Measurements from ENCODE around the gene COL4A6. TPM values are rescaled to one million over a fixed set of nuclear protein-coding genes. Genes with fewer than 3 reads are reported as not detected.
A peak's percentile ranks its signal among the peaks of the same experiment; 100 is the strongest.

Gene COL4A6
- total RNA-seq, 1 donor from 2014 or later: 1.2 TPM

DNA sequence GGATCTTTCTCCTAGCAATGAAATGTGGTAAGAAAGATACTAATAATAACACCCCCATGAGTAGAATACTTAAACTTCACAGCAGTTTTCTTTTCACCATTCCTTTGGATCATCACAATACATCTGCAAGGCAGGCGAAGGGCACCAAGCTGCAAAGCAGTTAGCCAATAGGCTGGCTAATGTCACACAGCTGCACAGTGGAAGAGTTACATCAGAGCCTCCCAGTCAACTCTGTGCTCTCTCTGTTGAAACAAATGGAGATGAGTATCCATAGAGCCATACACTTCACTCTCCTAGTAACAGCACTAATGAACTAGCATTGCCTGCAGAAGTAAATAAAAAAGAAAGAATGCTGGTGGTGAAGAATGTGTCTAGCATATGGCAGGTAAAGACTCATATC, 207.6 kb downstream of the COL4A6 start:
- intact Hi-C loops (cut with DNase I): no loop called here

DNA sequence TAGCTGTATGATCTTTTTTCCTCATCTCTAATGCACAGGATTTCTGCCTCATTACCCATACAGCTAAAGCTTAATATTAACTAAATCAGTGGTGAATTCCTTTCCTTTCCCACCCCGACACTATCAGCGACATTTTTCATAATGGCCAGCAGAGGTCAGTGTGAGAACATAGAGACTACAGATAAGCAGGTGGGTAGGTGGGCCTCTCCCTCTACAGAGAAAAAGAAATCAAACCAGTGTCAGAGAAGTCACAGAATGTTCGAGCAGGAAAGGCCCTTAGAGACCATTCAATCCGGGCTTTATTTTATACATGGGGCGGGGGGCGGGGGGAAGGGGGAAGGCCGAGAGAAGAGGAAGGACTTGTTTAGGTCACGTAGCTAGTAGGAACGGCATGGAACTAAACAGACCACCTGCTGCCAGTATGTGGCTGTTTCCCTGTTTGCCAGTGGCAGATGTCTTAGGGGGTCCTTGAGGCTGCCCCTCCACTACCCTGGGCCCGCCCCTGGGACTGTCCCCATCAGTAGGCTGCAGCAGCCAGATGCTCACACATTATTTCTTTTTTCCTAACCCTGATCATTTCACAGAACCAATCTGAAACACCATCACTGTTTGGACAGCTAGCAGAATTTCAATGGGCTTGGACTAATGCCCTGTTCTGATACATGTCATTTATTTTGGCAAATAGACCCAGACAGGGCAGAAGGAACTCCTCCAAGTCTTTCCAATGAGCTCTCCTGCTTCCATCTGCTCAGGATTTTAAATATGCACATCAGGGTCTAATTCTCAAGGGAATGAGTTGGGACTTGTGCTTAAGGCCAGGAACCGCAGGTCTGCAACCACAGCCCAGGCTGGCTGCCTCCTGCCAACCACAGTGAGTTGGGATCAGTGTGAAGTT, 213.2 kb downstream of the COL4A6 start:
- intact Hi-C loops (cut with DNase I): no loop called here

More for the DNA sequence above, 207.6 kb downstream of the COL4A6 start:
- no peak for DNase-seq (ENCODE audit: low spot score)
- peak; percentile 60 for ATAC-seq

DNA sequence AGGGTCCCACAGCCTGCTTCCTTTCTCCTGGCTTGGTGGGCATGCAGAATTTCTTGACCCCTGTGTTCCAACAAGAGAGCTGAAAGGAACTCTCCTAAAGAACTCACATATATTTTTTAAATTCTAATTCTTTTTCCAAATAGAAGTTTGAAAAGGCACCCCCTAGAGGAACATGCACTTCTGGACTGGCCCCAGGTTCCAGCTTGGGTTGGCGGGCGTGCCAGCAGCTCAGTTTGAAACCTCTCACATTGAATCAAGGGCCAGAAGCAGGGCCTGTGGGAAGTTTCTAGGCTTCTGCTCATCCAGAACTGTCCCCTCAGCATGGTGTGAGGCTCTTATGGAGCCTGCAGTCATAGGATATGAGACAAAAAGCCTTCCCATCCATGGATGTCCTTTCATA, 214.0 kb downstream of the COL4A6 start:
- DNase-seq (ENCODE audit: low spot score) (no peak), ATAC-seq (no peak)
- intact Hi-C loops (cut with DNase I): no loop called here

More for the DNA sequence above, 213.2 kb downstream of the COL4A6 start:
- no peak for DNase-seq (ENCODE audit: low spot score)
- ATAC-seq: peak; percentile 62

DNA sequence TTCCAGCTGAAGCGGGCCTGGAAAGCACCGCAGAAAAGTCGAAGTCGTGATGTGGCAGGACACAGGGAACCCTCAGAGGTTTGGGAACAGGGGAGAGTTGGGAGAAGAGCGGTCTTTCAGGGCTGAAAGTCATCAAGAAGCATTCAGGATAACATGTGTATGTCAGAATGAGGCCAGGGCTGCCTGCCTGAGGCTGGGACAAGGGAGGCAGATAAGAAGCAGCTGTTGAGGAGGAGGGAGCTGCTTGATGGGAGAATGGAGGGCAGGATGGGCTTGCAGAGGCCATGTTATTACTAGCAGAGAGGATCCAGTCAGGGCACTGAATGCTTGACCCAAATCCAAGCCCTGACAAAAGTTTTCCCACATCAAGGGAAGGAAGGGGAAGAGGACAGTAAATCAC, 214.6 kb downstream of the COL4A6 start:
- intact Hi-C loops (cut with DNase I): no loop called here
- DNase-seq (ENCODE audit: low spot score) (no peak), ATAC-seq (no peak)

DNA sequence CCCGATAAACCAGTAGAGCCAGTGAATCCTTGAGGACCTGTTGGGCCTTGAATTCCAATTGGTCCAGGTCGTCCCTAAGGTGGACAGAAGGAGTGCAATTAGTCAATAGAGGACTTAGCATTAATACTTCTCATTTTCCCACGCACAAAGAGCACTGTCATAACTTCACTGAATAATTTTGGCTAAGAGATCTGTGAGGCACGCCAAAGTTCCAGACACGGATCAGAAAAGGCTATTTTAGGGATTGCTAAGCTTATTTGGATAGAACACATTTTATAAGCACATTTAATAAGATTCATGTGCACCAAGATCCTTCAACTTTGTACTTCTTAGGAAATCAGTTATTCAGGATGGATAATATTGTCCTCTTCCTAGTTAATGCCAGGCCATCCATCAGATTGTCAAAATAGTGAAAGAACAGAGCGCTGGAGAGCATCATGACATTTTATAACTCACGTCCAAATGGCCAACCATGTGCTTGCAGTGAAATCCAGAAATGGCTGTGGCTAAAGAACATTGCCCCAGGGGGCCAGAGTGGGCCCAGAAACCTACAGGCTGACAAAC, 216.8 kb downstream of the COL4A6 start:
- intact Hi-C loops (cut with DNase I): no loop called here
- ATAC-seq (peak; percentile 38), DNase-seq (ENCODE audit: low spot score) (no peak)

DNA sequence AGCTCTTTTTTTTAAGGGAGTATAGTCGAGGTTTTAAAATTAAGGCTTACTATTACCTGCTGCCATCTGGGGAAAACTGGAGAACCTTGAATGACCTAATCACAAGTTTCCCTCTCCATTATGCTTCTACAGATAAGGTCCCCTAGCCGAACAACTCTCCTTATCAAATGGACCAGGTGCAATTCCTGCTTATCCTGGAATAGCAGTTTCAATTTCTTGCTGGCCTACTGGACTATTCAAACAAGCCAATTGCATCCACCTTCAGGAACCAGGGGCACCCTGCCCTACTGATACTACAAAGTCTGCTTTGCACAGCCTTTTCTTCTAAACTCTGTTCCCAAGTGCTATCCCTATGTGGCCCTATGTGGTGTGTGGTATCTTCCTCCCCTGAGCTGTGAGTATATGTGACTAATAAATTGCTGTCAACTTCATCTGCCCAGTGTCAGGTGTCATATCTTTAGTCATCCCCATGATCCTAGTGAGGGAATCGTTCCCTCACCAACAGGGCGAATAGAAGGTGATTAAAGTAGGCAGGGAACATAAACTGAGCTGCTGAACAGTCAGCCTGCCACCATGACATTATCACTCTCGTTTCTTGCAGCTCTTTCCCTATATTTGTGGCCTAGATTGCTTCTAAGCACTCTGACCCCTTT, 218.1 kb downstream of the COL4A6 start:
- ATAC-seq (no peak), DNase-seq (ENCODE audit: low spot score) (no peak)
- intact Hi-C loops (cut with DNase I): no loop called here

DNA sequence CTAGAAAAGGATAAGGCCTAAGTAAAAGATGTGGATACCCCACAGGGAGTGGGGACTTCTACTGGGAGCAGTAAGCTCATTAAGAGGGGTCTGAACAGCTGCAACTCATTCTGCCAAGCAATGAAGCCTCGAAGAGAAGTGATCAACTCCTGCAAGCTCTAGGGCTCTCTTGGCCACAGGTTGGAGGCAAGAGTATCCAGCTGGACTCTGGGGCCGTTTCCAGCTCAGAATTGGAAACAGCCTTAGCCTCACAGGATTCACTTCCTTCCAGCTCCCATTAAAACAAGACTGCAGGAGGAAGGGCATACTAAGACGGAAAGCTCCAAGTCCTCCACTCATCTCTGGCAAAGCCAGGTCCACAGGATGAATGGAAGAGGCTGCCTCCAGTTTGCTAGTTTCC, 220.3 kb downstream of the COL4A6 start:
- ATAC-seq (peak; percentile 68), DNase-seq (ENCODE audit: low spot score) (peak; percentile 56)
- intact Hi-C loops (cut with DNase I): no loop called here

DNA sequence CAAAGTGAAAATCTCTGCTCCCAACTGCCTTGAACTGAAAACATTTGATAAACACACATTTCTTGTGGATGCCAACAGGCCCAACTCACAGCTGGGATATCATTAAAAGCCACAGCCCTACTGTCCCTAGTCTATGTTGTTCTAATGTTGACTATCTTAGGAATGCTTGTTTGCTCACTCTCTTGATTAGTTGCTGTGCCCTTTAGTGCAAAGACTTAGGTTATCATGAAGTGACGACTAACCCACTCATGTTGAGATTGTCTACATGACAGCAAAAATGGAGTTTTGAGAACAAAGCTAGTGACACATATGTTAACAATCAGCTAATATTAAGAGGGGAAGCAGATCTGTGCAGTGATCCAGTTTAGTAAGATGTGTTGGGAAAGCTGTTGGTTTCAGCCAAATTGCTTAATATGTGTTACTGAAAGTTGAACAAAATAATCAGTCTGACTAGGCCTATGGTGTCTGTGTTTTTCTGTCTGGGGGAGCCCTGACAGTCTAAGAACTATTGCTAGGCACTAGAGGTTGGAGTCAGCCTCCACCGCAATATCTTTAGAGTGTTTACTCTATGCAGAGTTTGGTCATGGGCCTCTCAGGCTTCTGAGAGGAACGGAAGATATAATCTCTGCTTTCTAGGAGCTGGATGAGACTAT, 221.2 kb downstream of the COL4A6 start:
- DNase-seq (ENCODE audit: low spot score) (no peak), ATAC-seq (peak; percentile 72)
- intact Hi-C loops (cut with DNase I): no loop called here

DNA sequence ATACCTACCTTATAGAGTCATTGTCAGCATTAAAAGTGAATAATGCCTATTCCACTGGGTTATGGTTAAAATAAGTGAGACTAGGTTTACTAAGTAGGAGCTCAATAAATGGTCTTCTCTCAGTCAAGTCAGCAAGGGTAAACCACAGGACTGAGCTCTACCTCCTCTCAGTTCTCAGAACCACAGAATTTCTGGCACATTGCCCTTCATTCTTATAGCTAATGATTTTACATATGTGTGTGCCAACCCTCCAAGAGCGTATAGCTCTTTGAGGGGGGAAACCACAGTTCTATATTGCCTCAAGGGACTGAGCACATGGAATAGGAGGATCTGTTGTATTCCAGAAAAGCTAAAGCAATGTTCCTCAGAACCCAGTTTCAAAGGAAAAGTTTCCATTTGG, 221.8 kb downstream of the COL4A6 start:
- ATAC-seq (no peak), DNase-seq (ENCODE audit: low spot score) (no peak)
- intact Hi-C loops (cut with DNase I): no loop called here

DNA sequence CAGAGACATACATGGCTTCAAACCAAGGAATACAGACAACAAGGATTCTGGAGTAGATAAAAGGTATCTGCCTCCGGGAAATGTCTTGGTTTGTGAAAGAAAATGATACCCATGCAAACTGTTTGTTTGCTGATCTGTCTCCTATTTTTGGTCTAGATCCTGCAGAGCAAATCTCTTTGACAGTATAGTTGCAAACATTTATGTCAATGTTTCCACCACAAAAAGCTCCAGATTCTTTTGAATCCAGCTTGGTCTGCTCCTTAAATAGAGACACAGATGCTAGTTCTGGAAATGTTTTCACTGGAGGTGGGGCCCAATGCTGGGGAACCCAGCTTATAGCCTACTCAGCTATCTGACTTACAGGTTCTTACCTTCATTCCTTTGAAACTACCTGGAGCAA, 226.9 kb downstream of the COL4A6 start:
- intact Hi-C loops (cut with DNase I): no loop called here
- ATAC-seq: no peak
- DNase-seq (ENCODE audit: low spot score): no peak

DNA sequence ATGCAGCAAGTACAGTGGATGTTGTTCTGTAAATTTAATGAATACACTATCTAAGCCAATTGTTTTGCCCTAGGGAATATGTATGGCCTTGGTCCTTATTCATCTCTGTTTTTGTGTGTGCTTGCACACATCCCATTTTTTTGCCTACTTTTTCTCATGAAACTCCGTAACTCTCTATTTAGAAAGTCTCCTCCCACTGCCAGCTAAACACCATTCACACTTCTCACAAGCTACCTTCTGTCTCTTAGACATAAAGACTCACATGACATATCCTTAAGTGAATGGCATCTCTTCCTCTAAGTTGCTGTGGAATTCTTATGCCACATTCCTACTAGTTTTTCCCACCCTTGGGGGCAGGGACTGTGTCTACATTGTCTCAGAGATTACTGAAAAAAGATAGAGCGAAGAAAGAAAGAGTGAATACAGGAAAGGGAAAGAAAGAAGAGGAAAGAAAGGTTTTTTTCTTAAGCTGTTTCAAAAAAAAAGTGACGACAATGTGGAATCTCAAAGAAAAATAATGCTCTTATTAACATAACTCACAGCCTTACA, 229.1 kb downstream of the COL4A6 start:
- ATAC-seq (no peak), DNase-seq (ENCODE audit: low spot score) (no peak)
- intact Hi-C loops (cut with DNase I): no loop called here

DNA sequence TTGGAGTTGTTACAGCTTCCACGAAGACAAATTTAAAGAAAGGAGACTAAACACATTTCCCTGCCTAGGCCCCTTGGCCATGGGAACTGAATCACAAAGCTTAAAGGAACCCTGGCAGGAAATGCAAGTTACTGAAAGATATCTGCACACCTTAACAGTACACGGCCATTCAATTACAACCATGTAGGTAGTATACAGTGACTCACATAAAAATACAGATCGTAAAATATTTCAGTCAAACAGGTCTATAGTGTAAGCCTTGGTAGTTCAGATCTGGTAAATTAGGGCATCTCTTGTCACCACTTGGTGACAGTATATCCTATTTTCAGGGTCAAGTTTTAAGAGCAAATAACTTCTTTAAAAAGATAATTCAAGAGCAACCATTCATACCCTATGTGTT, 234.7 kb downstream of the COL4A6 start:
- ATAC-seq (no peak), DNase-seq (ENCODE audit: low spot score) (no peak)
- intact Hi-C loops (cut with DNase I): no loop called here

DNA sequence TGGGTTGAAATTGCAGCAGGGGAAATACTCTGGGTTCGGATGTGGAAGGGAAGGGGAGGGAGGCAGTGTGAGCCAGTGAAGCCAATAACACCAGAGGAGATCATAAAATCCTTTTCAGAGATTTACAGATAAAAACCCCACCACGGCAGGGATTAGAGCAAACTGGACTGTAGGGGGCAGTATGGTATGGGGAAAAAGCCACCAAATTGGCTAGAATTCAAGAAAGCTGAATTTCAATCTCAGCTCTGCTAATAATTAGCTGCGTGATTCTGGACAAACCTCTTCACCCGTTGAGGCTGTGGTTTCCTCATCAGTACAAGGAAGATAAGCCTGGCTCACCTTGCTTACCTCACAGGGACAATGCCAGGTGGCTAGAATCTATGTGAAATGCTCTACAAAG, 238.5 kb downstream of the COL4A6 start:
- intact Hi-C loops (cut with DNase I): no loop called here

DNA sequence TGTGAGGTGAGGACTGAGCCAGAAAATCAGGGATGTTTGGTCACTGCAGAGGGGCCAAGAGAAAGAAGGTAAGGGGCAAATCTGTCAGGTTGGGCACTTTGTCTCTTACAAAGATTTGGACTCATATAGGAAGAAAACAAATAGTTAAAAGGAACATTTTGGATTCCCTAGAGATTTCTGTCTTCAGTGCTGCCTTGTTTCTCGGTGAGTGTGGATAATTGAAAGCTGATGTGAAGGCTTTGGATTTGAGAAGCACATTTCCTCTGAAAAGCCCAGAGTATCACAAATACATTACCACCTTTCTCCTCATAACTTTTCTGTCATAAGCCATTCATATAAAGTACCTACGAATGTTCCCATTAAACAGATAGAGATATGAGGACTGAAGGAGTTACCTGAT, 239.2 kb downstream of the COL4A6 start:
- ATAC-seq: no peak
- DNase-seq (ENCODE audit: low spot score): no peak
- intact Hi-C loops (cut with DNase I): no loop called here

More for the DNA sequence above, 238.5 kb downstream of the COL4A6 start:
- DNase-seq (ENCODE audit: low spot score) (no peak), ATAC-seq (peak; percentile 42)

DNA sequence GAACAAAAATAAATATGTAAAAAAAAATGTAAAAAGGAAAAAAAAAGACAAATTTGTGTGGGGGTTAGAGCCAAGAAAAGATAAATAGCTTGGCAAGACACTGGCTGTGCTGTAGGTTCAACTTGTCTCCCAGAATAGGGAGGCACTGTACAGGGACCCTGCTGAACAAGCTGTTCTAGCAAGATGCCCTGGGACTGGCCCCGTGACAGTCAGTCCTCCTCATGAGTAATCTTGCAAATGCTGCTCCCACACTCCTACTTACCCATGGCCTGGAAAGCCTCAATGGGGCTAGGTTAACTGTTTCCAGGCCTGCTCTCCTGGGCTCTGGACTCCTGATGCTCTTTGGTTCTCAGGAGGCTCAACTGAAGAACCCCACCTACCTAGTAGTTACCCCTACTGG, 239.8 kb downstream of the COL4A6 start:
- ATAC-seq (peak; percentile 17), DNase-seq (ENCODE audit: low spot score) (no peak)
- intact Hi-C loops (cut with DNase I): no loop called here

DNA sequence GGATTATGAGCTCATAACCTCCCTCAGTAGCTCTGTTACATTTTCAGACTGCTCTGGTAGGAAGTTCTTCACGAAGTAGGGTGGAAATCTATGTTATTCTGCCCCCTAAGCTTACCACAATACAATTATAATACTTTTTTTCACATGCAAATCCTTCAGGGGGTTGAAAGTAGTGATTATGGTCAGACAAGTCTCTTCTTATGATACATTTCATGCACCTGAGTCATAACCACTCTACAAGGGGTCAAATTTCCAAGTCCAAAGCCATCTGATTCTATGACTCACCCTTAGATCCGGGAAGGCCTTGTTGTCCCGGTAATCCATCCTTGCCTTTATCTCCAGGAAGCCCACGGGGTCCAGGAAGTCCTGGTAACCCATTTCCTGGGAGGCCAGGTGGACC, 251.4 kb downstream of the COL4A6 start:
- intact Hi-C loops (cut with DNase I): no loop called here
- DNase-seq (ENCODE audit: low spot score) (no peak), ATAC-seq (no peak)

DNA sequence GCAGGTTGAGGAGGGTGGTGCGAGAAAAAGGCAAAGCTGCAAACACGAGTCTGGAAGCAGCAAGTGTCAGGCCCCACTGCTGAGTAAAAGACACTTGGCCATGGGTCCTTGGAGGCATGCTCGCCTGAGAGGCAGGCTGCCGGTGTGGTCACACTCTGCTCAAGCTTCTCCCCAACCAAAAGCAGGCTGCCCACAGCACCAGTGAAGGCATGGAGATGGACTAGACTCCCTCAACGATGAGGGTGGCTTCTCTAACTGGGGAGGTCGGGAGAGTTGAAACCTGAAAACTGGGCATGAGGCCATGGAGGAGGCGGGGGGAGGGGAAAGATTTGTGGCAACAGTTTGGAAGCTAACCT, 260.1 kb downstream of the COL4A6 start:
- DNase-seq (ENCODE audit: low spot score) (no peak), ATAC-seq (no peak)
- intact Hi-C loops (cut with DNase I): no loop called here

DNA sequence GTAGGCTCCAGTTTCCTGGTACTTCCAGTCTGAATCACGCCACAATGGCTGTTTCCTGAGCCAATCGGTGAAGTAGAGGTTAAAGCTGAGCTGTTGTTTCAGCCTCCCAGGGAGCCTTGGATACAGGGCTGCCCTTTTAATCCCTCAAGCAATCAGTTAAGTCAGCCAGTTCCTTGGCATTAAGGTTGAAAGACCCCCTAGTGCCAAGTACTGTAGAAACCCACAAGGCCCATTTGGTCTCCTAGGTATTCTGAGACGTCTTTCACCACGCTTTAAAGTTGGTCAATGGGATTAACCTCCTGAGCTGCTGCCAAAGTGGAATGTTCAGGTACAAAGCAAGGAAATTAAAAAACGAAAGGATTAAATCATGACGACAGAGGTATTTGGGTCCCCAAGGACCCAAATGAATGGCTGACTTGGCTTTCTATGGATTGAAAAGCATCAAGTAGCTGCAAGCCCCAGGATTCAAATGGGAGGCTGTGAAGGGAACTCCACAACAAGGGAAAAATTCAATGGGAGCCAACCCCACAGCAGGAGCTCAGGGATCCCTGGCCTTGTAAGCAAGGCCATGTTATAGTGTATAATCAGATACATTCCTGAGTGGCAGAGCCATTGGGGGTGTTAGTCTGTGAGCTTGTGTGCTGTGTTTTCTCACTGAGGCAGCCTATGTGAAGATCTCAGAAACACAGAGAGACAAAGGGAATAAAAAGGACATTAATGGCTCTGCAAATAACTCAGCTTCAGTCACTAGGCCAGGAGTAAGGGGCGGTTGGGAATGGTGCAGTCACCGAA, 260.7 kb downstream of the COL4A6 start:
- intact Hi-C loops (cut with DNase I): no loop called here
- ATAC-seq: no peak
- DNase-seq (ENCODE audit: low spot score): no peak

DNA sequence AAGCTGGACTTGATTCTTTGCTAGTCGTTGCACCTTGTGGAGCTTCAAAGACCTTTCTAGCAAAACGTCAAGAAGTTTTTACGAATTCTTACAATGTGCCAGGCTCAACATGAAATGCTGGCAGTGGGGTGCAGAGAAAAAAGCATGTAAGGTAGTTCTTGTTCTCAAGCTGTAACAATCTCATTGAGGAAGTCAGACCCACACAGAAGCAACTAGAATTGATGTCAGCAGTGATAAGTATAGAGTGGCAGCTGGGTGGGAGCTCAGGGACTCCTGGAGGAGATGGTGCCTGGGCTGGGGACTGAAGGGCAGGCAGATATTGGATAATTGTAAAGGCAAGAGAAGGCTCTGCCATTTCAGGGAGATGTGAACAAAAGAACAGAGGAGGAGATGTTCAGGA, 264.3 kb downstream of the COL4A6 start:
- intact Hi-C loops (cut with DNase I): no loop called here
- DNase-seq (ENCODE audit: low spot score) (no peak), ATAC-seq (no peak)

All from sciatic nerve (tissue), 2 donors.